GM23248 (cell line): ENCODE measurements around the gene GABRP.

Experiments used
- EZH2 ChIP-seq: fragments of 200-600 bp; sonication (generic); IDR thresholded peaks from 2 replicates; pipeline ENCODE4 v1.6.1; 2018; ENCODE audit warnings: antibody characterized with exemption, mild to moderate bottlenecking; ENCODE audit not compliant: insufficient read depth, poor library complexity, severe bottlenecking
- EZH2phosphoT487 ChIP-seq: fragments of 200-600 bp; sonication (generic); IDR thresholded peaks from 2 replicates; pipeline ENCODE4 v1.6.1; 2018; ENCODE audit warnings: antibody characterized with exemption, moderate library complexity, mild to moderate bottlenecking, low read depth; ENCODE audit not compliant: insufficient read depth

DNA sequence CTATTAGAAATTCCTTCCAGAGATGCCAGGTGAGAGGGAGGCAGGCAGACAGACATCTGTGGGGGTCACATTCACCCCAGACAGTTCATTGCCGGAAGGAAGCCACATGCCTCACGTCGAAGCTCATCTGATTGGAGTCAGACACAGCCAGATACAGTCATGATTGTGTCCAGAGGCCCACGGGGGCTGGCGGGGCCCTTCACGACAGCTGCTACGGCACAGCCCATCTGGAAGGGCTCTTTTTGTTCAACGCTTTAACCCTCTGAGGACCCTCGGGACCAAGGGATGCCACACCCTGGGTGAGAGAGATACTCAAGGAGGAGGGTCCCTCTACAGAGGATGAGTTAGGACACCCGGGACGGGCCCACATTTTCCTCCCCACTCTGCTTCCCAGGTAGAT is 31.9 kb upstream of the GABRP start:
- TF ChIP-seq EZH2, result no peak
- no peak for TF ChIP-seq EZH2phosphoT487
